SK-N-SH treated with all-trans-retinoic acid at 6 μM for 48 hours (cell line): Measurements from ENCODE around the gene CTBP1.

Source experiments
- ATAC-seq: fragments of 200-7000 bp; cut with Tn5 transposase; 3 replicates; pipeline ENCODE4 v1.9.1; 2020; ENCODE audit warnings: mild to moderate bottlenecking, moderate library complexity
- ARNTL ChIP-seq: fragments of 450-650 bp; formaldehyde crosslinking; IDR thresholded peaks from 2 replicates; pipeline ENCODE4 v1.5.0; 2020; ENCODE audit warnings: low read depth, mild to moderate bottlenecking, moderate library complexity, borderline replicate concordance
- BACH2 ChIP-seq: fragments of 250-450 bp; sonication (Bioruptor Pico); IDR thresholded peaks from 2 replicates; pipeline ENCODE4 v1.9.0; 2021; ENCODE audit warnings: mild to moderate bottlenecking, borderline replicate concordance
- CREB5 ChIP-seq: fragments of 250-450 bp; sonication (Bioruptor Pico); IDR thresholded peaks from 2 replicates; pipeline ENCODE4 v1.5.1; 2020; ENCODE audit warnings: low read depth, mild to moderate bottlenecking, moderate library complexity
- CSDC2 ChIP-seq: fragments of 250-450 bp; sonication (Bioruptor Pico); IDR thresholded peaks from 2 replicates; pipeline ENCODE4 v1.5.0; 2020; ENCODE audit warnings: mild to moderate bottlenecking, moderate library complexity
- ESRRG ChIP-seq: fragments of 250-450 bp; sonication (Bioruptor Pico); IDR thresholded peaks from 2 replicates; pipeline ENCODE4 v1.6.1; 2021; ENCODE audit warnings: mild to moderate bottlenecking
- GLIS3 ChIP-seq: fragments of 250-450 bp; sonication (Bioruptor Pico); IDR thresholded peaks from 2 replicates; pipeline ENCODE4 v1.5.0; 2020; ENCODE audit warnings: mild to moderate bottlenecking, moderate library complexity
- ISL1 ChIP-seq: fragments of 250-450 bp; sonication (Bioruptor Pico); IDR thresholded peaks from 2 replicates; pipeline ENCODE4 v2.1.2; 2022; ENCODE audit warnings: mild to moderate bottlenecking, moderate library complexity
- OSR1 ChIP-seq: fragments of 250-450 bp; sonication (Bioruptor Pico); IDR thresholded peaks from 2 replicates; pipeline ENCODE4 v1.8.0; 2022; ENCODE audit warnings: moderate library complexity, mild to moderate bottlenecking, inconsistent platforms
- RARB ChIP-seq: fragments of 250-450 bp; sonication (Bioruptor Pico); IDR thresholded peaks from 2 replicates; pipeline ENCODE4 v1.8.0; 2021; ENCODE audit warnings: mild to moderate bottlenecking, moderate library complexity
- SNAI2 ChIP-seq: fragments of 250-450 bp; sonication (Bioruptor Pico); IDR thresholded peaks from 2 replicates; pipeline ENCODE4 v1.5.0; 2020; ENCODE audit warnings: mild to moderate bottlenecking, moderate library complexity
- TCF4 ChIP-seq: fragments of 250-450 bp; sonication (Bioruptor Pico); IDR thresholded peaks from 2 replicates; pipeline ENCODE4 v1.8.0; 2021; ENCODE audit warnings: mild to moderate bottlenecking, moderate library complexity, borderline replicate concordance
- TOX ChIP-seq: fragments of 250-450 bp; sonication (Bioruptor Pico); IDR thresholded peaks from 2 replicates; pipeline ENCODE4 v1.8.0; 2021; ENCODE audit warnings: mild to moderate bottlenecking, moderate library complexity, borderline replicate concordance
- TSHZ2 ChIP-seq: fragments of 250-450 bp; sonication (Bioruptor Pico); IDR thresholded peaks from 2 replicates; pipeline ENCODE4 v1.5.0; 2020; ENCODE audit warnings: mild to moderate bottlenecking, moderate library complexity
- ZC3H10 ChIP-seq: fragments of 250-450 bp; sonication (Bioruptor Pico); IDR thresholded peaks from 2 replicates; pipeline ENCODE4 v1.5.1; 2021; ENCODE audit warnings: mild to moderate bottlenecking, moderate library complexity
- ZFP3 ChIP-seq: fragments of 250-450 bp; sonication (Bioruptor Pico); IDR thresholded peaks from 2 replicates; pipeline ENCODE4 v1.5.0; 2020; ENCODE audit warnings: mild to moderate bottlenecking, moderate library complexity
- ZFP30 ChIP-seq: fragments of 450-650 bp; formaldehyde crosslinking; IDR thresholded peaks from 2 replicates; pipeline ENCODE4 v1.5.0; 2022; ENCODE audit warnings: mild to moderate bottlenecking, moderate library complexity
- ZNF565 ChIP-seq: fragments of 450-650 bp; formaldehyde crosslinking; conservative IDR thresholded peaks from 2 replicates; pipeline ENCODE4 v1.5.0; 2020; ENCODE audit warnings: low read depth, mild to moderate bottlenecking, moderate library complexity
- ZNF8 ChIP-seq: fragments of 450-650 bp; formaldehyde crosslinking; IDR thresholded peaks from 2 replicates; pipeline ENCODE4 v1.5.0; 2020; ENCODE audit warnings: mild to moderate bottlenecking, moderate library complexity
- TF ChIP-seq, protein P1 (sequence below): fragments of 250-450 bp; sonication (Bioruptor Pico); IDR thresholded peaks from 2 replicates; pipeline ENCODE4 v1.5.1; 2021; ENCODE audit warnings: mild to moderate bottlenecking, moderate library complexity
- TF ChIP-seq, protein P2 (sequence below): fragments of 250-450 bp; sonication (Bioruptor Pico); IDR thresholded peaks from 2 replicates; pipeline ENCODE4 v1.8.0; 2020; ENCODE audit warnings: mild to moderate bottlenecking, moderate library complexity, borderline replicate concordance
- TF ChIP-seq, protein P3 (sequence below): fragments of 250-450 bp; sonication (Bioruptor Pico); IDR thresholded peaks from 2 replicates; pipeline ENCODE4 v1.8.0; 2021; ENCODE audit warnings: low read depth, mild to moderate bottlenecking, moderate library complexity, borderline replicate concordance

The CTBP1 gene

GRCh38 chr4:1207157-1207470 is 41.8 kb downstream of the CTBP1 start:
- ATAC-seq: no peak
- no peak for TF ChIP-seq CSDC2 (CRISPR knock-in tag)
- no peak for TF ChIP-seq ZNF565 (CRISPR knock-in tag)
- TF ChIP-seq, protein P1, sequence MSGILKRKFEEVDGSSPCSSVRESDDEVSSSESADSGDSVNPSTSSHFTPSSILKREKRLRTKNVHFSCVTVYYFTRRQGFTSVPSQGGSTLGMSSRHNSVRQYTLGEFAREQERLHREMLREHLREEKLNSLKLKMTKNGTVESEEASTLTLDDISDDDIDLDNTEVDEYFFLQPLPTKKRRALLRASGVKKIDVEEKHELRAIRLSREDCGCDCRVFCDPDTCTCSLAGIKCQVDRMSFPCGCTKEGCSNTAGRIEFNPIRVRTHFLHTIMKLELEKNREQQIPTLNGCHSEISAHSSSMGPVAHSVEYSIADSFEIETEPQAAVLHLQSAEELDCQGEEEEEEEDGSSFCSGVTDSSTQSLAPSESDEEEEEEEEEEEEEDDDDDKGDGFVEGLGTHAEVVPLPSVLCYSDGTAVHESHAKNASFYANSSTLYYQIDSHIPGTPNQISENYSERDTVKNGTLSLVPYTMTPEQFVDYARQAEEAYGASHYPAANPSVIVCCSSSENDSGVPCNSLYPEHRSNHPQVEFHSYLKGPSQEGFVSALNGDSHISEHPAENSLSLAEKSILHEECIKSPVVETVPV (CRISPR knock-in tag): no peak
- TF ChIP-seq ARNTL (CRISPR knock-in tag): no peak
- TF ChIP-seq TOX (CRISPR knock-in tag): no peak
- TF ChIP-seq BACH2 (CRISPR knock-in tag): no peak
- TF ChIP-seq GLIS3 (CRISPR knock-in tag): no peak
- TF ChIP-seq OSR1 (CRISPR knock-in tag): no peak
- no peak for TF ChIP-seq TCF4 (CRISPR knock-in tag)
- TF ChIP-seq TSHZ2 (CRISPR knock-in tag): no peak
- no peak for TF ChIP-seq ZC3H10 (CRISPR knock-in tag)
- no peak for TF ChIP-seq ESRRG (CRISPR knock-in tag)
- TF ChIP-seq SNAI2 (CRISPR knock-in tag): no peak
- TF ChIP-seq, protein P2, sequence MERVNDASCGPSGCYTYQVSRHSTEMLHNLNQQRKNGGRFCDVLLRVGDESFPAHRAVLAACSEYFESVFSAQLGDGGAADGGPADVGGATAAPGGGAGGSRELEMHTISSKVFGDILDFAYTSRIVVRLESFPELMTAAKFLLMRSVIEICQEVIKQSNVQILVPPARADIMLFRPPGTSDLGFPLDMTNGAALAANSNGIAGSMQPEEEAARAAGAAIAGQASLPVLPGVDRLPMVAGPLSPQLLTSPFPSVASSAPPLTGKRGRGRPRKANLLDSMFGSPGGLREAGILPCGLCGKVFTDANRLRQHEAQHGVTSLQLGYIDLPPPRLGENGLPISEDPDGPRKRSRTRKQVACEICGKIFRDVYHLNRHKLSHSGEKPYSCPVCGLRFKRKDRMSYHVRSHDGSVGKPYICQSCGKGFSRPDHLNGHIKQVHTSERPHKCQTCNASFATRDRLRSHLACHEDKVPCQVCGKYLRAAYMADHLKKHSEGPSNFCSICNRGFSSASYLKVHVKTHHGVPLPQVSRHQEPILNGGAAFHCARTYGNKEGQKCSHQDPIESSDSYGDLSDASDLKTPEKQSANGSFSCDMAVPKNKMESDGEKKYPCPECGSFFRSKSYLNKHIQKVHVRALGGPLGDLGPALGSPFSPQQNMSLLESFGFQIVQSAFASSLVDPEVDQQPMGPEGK (CRISPR knock-in tag): no peak
- TF ChIP-seq ZNF8 (CRISPR knock-in tag): no peak
- no peak for TF ChIP-seq RARB (CRISPR knock-in tag)
- no peak for TF ChIP-seq ZFP3 (CRISPR knock-in tag)

DNA sequence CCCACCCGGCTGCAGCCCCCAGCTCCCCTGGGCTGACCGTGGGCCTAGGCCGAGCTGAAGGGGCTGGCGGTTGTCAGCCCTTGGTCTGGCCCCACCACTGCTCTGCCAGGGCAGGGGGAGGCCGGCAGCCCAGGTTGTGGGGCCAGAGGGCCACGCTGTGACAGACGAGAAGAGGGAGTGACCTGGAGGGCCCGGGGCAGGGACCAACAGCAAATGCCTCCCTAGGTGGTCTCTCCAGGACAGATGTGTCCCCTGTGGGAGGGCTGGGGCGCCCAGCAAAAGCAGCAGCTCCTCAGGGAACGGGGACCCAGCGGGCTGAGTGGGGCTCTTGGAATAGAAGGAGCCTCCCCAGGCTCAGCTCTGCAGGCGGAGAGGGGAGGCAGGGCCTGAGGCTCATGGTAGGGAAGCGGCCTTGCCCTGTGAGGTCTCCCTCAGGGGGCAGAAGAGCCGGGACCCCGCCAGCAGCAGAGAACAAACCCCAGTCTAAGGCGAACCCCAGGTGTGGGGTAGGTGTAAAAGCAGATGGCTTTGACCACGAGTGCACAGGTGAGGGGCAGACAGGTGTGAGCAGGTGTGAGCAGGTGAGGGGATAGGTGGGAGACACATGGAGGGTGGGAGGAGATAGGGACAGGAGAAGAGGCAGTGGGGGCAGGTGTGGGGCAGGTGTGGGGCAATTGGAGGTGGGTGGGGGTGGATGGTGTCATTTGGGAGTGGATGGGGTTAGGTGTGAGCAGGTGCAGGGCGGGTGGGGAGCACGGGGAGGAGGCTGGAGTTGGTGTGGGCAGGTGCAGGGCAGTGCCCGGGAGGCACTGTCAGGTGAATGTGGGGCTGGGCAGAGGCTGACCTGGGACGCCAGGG is 42.4 kb downstream of the CTBP1 start:
- TF ChIP-seq ZC3H10 (CRISPR knock-in tag) (no peak), CREB5 (CRISPR knock-in tag) (no peak), ZFP30 (CRISPR knock-in tag) (no peak), CSDC2 (CRISPR knock-in tag) (no peak), ARNTL (CRISPR knock-in tag) (no peak), ISL1 (CRISPR knock-in tag) (no peak), BACH2 (CRISPR knock-in tag) (no peak), ZFP3 (CRISPR knock-in tag) (no peak), TCF4 (CRISPR knock-in tag) (no peak), ZNF565 (CRISPR knock-in tag) (no peak), TOX (CRISPR knock-in tag) (no peak)
- TF ChIP-seq, protein P3, sequence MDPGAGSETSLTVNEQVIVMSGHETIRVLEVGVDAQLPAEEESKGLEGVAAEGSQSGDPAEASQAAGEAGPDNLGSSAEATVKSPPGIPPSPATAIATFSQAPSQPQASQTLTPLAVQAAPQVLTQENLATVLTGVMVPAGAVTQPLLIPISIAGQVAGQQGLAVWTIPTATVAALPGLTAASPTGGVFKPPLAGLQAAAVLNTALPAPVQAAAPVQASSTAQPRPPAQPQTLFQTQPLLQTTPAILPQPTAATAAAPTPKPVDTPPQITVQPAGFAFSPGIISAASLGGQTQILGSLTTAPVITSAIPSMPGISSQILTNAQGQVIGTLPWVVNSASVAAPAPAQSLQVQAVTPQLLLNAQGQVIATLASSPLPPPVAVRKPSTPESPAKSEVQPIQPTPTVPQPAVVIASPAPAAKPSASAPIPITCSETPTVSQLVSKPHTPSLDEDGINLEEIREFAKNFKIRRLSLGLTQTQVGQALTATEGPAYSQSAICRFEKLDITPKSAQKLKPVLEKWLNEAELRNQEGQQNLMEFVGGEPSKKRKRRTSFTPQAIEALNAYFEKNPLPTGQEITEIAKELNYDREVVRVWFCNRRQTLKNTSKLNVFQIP: no peak
- TF ChIP-seq, protein P2 (CRISPR knock-in tag): no peak
- no peak for ATAC-seq
